NCI-H1048 (cell line): ENCODE measurements around the gene PSME2.

Experiments used
- DNase-seq: peaks from one replicate; lab custom pipeline; 2025; lab: John Stamatoyannopoulos, UW

Gene PSME2

GRCh38 chr14:24093901-24094840 lies 52.2 kb downstream of the PSME2 start, which contains the start of gene PCK2:
Gene PCK2 (plus strand): TSS chr14:24094311. CDS start chr14:24094406, 95 bp downstream.
- peak; percentile 72 for DNase-seq
